SK-N-SH treated with all-trans-retinoic acid at 6 μM for 48 hours (cell line): ENCODE data around the gene MRGPRX2.

Experiments
- CREB5 ChIP-seq: fragments of 250-450 bp; sonication (Bioruptor Pico); IDR thresholded peaks from 2 replicates; pipeline ENCODE4 v1.5.1; 2020; ENCODE audit warnings: low read depth, mild to moderate bottlenecking, moderate library complexity
- CSDC2 ChIP-seq: fragments of 250-450 bp; sonication (Bioruptor Pico); IDR thresholded peaks from 2 replicates; pipeline ENCODE4 v1.5.0; 2020; ENCODE audit warnings: mild to moderate bottlenecking, moderate library complexity
- CSRNP3 ChIP-seq: fragments of 250-450 bp; sonication (Bioruptor Pico); IDR thresholded peaks from 2 replicates; pipeline ENCODE4 v1.5.1; 2021; ENCODE audit warnings: mild to moderate bottlenecking, moderate library complexity
- ESRRG ChIP-seq: fragments of 250-450 bp; sonication (Bioruptor Pico); IDR thresholded peaks from 2 replicates; pipeline ENCODE4 v1.6.1; 2021; ENCODE audit warnings: mild to moderate bottlenecking
- GLIS3 ChIP-seq: fragments of 250-450 bp; sonication (Bioruptor Pico); IDR thresholded peaks from 2 replicates; pipeline ENCODE4 v1.5.0; 2020; ENCODE audit warnings: mild to moderate bottlenecking, moderate library complexity
- ISL1 ChIP-seq: fragments of 250-450 bp; sonication (Bioruptor Pico); IDR thresholded peaks from 2 replicates; pipeline ENCODE4 v2.1.2; 2022; ENCODE audit warnings: mild to moderate bottlenecking, moderate library complexity
- PATZ1 ChIP-seq: fragments of 250-450 bp; sonication (Bioruptor Pico); IDR thresholded peaks from 2 replicates; pipeline ENCODE4 v1.8.0; 2020; ENCODE audit warnings: mild to moderate bottlenecking, moderate library complexity, borderline replicate concordance
- POU6F1 ChIP-seq: fragments of 250-450 bp; sonication (Bioruptor Pico); IDR thresholded peaks from 2 replicates; pipeline ENCODE4 v1.8.0; 2021; ENCODE audit warnings: low read depth, mild to moderate bottlenecking, moderate library complexity, borderline replicate concordance
- PPARA ChIP-seq: fragments of 250-450 bp; sonication (Bioruptor Pico); IDR thresholded peaks from 2 replicates; pipeline ENCODE4 v1.5.0; 2020; ENCODE audit warnings: mild to moderate bottlenecking, borderline replicate concordance
- TOX ChIP-seq: fragments of 250-450 bp; sonication (Bioruptor Pico); IDR thresholded peaks from 2 replicates; pipeline ENCODE4 v1.8.0; 2021; ENCODE audit warnings: mild to moderate bottlenecking, moderate library complexity, borderline replicate concordance
- ZC3H10 ChIP-seq: fragments of 250-450 bp; sonication (Bioruptor Pico); IDR thresholded peaks from 2 replicates; pipeline ENCODE4 v1.5.1; 2021; ENCODE audit warnings: mild to moderate bottlenecking, moderate library complexity
- ZFP3 ChIP-seq: fragments of 250-450 bp; sonication (Bioruptor Pico); IDR thresholded peaks from 2 replicates; pipeline ENCODE4 v1.5.0; 2020; ENCODE audit warnings: mild to moderate bottlenecking, moderate library complexity
- ZFP30 ChIP-seq: fragments of 450-650 bp; formaldehyde crosslinking; IDR thresholded peaks from 2 replicates; pipeline ENCODE4 v1.5.0; 2022; ENCODE audit warnings: mild to moderate bottlenecking, moderate library complexity
- ZNF565 ChIP-seq: fragments of 450-650 bp; formaldehyde crosslinking; conservative IDR thresholded peaks from 2 replicates; pipeline ENCODE4 v1.5.0; 2020; ENCODE audit warnings: low read depth, mild to moderate bottlenecking, moderate library complexity

- no peak for TF ChIP-seq CSRNP3 (CRISPR knock-in tag)
- TF ChIP-seq ZFP30 (CRISPR knock-in tag), result no peak
- TF ChIP-seq POU6F1, result no peak
- TF ChIP-seq TOX (CRISPR knock-in tag), result no peak
- no peak for TF ChIP-seq ESRRG (CRISPR knock-in tag)
- TF ChIP-seq CREB5, result no peak
- no peak for TF ChIP-seq ZFP3 (CRISPR knock-in tag)
- TF ChIP-seq GLIS3 (CRISPR knock-in tag), result no peak
- TF ChIP-seq ZNF565 (CRISPR knock-in tag), result no peak
- no peak for TF ChIP-seq PATZ1 (CRISPR knock-in tag)
- no peak for TF ChIP-seq CSDC2 (CRISPR knock-in tag)
- TF ChIP-seq ISL1 (CRISPR knock-in tag), result no peak
- TF ChIP-seq PPARA (CRISPR knock-in tag), result no peak
- no peak for TF ChIP-seq ZC3H10
Observed at GRCh38 chr11:19073454-19074415, 13.2 kb upstream of the MRGPRX2 start.
